ENCODE measurements around the gene MCFD2.

GRCh38 chr2:46917628-46918027, 2.0 kb upstream of the MCFD2 start:
- TF ChIP-seq POLR2A (IDR thresholded peaks at IDR 0.05) (no peak), CTCF (IDR thresholded peaks at IDR 0.05) (no peak)

Data from adrenal gland (tissue), 5 donors.